HG03060 (cell line): ENCODE measurements around the gene GUCA1A.
"Not testable (repeated sequence)": the region's sequence is repeated elsewhere in the genome, so short reads cannot be mapped to it uniquely, and the experiment has no call there.

Source experiments
- ATAC-seq: cut with Tn5 transposase; IDR thresholded peaks from one replicate; pipeline ENCODE4 v1.9.1; 2021; ENCODE audit warnings: low read depth, moderate number of reproducible peaks; ENCODE audit not compliant: unreplicated experiment

GUCA1A gene

DNA sequence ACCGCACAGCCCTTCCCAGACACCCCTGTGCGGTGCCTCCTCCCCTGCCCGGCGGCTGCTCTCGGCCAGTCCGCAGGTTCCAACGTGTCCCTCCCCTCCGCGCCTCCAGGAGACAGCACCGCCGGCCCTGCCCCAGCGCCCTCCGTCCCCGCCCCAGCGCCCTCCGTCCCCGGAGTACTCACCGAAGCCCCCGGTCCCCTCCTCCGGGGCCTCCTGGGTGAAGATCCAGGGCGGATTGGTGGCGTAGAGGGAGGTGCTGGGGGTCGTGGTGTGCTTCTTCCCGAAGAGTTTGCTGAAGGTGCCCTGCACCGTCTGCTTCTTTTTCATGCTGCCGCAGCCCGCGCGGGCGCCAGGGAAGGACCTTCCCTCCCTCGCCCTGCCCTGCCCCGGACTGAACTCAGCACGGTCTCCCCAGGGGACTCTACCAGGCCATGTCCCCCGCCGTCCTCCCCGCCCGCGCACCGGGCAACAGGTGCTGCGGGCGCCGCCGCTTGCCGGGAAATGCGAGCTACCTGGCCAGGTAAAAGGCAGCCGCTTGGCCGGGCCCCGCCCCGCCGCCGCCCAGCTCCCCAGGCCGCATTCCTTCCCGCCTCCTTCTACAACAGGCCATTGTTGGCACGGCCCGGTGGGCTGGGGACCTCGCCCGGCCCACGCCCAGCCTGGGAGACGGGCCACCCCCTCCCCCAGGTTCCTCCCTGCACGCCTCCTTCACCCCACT lies 30.9 kb upstream of the GUCA1A start, which contains the start of gene C6orf132:
C6orf132 (minus strand) TSS at position 503 of the 718 bp plus-strand sequence; CDS start at position 327, 176 bp downstream.
- ATAC-seq: no peak

DNA sequence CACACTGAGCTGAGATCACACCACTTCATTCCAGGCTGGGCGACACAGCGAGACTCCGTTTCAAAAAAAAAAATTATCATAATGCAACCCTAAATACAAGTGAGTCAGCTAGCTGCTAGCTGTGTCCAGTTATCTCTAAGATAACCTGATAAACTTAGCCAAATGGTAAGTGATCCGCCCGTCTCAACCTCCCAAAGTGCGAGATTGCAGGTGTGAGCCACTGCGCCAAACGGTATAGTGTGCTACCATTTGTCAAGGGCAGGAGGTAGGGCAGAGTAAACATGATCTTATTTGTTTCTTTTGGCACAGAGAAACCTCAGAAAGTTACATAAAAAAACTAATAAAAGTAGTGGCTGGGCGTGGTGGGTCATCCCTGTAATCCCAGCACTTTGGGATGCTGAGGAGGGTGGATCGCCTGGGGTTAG lies 26.0 kb upstream of the GUCA1A start:
- ATAC-seq: no peak

DNA sequence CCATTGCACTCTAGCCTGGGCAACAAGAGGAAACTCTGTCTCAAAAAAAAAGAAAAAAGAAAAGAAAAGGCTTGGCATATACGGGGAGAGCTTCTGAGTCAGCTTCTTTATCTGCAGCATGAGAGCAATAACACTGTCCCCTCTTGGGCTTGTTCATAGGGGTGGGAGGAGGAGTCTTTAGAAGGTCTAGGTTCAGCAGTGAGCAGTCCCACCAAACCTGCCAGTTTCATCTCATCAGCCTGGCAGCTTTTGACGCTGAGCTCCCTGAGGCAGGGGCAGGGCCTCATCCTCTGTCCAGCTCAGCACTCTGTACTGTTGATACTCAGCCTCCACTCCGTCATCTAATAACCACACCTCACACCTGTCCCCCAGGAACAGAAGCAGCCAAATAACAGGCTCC lies 25.1 kb upstream of the GUCA1A start:
- no peak for ATAC-seq

DNA sequence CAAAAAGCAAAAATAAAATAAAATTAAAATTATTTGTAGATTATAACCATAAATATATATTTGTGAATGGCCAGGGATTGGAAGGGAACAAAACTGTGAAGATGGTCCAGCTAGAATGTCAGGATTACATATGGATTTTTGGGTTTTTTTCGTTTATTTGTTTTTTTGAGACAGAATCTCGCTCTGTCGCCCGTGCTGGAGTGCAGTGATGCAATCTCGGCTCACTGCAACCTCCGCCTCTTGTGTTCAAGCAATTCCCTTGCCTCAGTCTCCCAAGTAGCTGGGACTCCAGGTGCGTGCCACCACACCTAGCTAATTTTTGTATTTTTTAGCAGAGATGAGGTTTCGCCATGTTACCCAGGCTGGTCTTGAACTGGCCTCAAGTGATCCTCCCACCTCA lies 22.9 kb upstream of the GUCA1A start:
- ATAC-seq: no peak

DNA sequence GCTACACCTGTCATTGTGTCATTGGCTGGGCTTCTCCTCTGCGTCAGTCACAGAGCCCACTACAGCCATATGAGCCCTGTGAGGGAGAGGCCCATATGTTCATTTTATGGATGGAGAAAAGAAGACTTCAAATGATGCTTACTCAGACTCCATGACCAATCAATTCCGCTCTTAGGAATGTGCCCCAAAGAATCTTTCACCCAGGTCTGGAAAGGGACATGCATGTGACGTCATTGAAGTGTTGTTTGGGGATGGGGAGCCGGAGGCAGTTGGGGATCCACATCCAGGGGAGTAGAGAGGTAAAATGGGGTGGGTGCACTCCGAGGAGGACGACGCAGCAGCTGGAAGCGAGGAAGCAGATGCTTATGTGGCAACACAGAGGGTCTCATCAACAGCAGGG lies 21.1 kb upstream of the GUCA1A start:
- no peak for ATAC-seq

DNA sequence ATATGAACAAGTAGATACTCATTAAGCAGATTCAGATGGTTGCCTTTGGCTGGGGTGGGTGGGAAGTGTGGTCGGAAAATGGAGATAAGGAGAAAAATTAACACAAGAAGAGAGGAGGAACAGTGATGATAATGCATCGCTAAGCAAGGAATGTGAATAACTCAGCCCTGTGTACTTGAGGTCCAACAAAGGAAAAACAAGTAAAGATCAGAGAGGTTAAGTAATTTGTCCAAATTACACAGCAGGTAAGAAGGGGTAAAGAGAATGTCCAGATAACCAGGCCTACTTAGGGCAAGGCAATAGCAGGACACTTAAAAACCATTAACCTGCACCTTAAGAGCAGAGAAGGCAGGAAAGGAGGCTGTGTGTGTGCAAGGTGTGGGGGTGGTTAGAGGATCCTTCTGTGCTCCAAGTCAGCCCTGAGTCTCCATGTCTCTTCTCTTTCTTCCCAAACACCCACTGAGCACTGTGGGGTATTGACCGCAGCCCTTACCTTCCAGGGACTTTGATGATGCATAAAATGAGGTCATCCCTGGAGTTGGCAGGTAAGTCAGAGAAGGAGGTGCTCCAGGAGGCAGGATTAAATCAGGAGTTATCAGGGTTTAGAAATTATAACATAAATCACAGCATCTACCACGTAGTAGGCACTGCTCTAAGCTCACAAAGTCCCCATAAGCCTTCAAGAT lies 20.5 kb upstream of the GUCA1A start:
- ATAC-seq: not testable (repeated sequence)

DNA sequence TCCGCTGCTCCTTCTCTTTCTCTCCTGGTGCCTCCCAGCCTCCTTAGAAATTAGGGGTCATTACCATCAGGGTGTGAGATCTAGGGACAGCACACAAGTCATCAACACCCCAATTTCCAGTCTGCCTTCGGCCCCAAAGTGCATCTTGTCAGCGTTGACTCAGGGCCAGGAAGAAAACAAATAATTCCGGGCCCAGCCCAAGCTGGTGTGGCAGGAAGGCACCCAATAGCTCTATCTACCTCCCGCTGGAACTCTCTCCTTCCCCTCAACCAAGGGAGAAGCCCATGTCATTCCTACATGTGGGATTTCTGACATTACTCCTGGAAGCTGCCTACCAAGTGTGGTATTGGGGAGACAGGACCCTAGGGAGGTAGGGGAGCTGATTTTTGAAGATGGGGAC lies 19.2 kb upstream of the GUCA1A start:
- no peak for ATAC-seq

DNA sequence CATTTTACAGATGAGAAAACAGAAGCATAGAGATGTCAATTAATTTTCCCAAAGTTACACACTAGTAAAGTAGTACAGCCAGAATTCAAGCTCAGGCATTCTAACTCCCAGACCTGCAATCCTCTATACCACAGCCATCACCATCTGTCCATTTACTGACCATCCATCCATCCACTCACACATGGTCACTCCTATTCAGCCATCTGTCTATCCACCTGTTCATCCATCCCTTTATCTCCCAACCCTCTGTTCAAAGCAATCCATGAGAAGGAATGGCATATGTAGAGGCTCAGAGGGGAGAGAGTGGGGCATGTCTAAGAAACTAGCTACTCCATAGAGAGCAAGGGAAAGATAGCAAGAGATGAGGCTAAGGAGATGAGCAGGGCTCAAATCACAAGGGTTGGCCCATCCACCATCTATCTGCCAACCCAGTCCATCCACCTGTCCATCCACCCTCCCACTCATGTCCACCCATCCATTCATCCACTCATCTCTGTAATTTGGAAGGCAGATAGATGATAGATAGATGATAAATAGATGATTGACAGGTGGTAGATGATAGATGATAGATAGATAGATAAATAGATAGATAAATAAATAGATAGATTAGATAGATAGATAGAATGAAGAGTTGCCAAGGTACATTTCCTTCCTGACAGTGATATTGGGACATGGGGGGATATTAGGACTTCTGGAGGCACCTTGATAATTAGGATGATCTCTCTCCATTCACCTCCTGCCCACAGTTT lies 18.5 kb upstream of the GUCA1A start:
- no peak for ATAC-seq

DNA sequence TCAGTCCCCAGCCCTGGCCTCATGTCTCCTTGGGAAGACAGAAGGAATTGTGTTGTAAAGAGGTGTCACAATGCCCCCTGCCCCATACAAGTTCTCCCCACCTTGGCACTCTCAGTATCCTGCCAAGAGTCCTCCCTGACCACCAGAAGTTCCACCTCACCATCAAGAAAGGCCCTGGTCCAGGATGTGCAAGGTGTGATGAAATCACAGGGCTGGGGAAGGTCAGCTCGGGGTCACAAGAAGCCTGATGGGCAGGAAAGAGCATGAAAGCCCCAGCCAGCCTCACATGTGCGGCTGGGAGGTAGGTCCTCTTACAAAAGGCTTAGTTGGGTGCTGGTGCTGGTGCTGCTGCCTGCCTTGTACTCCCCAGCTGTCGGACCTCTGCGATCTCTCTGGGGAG lies 17.9 kb upstream of the GUCA1A start:
- no peak for ATAC-seq

DNA sequence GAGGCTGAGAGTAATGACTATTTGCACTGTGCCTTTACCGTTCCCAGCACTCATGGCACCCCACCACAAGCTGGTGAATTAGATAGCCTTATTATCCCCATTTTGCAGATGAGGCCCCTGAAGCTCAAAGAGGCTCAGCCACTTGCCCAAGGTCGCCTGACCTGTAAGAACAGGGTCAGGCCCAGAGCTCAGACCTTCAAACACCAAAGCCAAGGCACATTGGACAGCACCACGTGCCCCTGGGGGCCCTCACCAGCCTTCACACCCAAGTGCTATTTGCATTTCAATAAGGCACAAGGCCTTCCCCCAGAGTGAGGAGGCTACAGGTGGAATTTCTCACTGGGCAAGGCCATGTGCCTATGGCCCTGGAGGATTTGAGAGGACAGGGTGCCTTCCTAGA lies 16.5 kb upstream of the GUCA1A start:
- ATAC-seq: no peak

DNA sequence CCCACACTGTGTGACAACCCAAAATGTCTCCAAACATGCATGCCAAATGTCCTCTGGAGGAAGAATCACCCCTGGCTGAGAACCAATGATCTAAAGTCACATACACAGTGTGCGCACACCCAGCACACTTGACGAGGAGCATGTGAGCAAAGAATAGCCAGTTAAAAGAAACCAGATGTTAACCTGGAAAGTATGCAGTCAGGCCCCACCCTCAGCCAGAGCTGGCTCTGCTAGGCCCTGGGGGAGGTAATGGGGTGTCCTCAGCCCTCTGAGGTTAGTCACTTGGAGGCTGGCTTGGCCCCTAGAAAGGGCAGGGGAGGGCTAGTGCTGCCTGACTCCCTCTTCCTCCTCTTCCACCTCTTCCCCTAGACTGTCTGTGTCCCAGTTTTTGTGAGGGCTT lies 15.2 kb upstream of the GUCA1A start:
- no peak for ATAC-seq

DNA sequence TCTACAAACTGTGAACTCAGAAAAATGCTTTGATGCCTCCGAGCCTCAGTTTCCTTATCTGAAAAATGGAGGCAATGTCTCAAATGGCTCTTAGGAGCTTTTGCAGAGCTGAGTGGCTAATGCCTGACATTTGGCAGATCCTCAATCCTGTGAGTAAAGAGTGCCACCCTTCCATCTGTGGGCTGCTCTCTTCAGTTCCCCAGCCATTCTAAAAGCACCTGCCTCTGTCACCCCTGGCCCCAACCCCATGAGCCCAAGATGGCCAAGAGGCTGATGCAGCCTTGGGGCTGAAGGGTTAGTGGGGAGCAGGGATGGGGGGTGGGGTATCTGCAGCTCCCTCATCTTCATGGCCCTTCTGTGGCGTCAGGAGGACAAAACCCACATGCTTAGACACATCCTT lies 14.5 kb upstream of the GUCA1A start:
- no peak for ATAC-seq

DNA sequence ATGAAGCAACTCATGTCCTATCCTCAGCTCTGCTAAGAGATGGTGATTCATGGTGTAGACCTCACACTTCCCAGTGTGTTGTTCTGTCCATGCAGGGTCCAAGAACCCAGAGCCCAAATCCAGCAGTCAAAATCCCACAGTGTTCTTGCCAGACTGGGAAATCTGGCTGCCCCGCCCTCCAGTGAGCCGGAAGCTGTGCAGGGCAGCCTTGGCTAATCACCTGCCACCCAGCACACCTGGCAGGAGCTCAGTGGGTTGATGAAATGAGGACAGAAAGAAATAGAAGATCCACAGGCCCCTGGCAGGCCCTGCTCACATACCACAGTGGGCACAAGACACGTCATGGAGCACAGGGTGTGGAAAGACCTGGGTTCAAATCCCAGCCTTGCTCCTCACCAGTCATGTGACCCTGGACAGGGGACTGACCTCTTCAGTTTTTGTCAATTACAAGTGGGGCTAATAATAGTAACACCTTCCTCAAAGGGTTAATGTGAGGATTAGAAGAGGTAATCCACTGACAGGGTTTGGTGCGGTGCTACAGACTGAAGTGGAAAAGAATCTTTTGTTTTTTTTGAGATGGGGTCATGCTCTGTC lies 13.6 kb upstream of the GUCA1A start:
- no peak for ATAC-seq

DNA sequence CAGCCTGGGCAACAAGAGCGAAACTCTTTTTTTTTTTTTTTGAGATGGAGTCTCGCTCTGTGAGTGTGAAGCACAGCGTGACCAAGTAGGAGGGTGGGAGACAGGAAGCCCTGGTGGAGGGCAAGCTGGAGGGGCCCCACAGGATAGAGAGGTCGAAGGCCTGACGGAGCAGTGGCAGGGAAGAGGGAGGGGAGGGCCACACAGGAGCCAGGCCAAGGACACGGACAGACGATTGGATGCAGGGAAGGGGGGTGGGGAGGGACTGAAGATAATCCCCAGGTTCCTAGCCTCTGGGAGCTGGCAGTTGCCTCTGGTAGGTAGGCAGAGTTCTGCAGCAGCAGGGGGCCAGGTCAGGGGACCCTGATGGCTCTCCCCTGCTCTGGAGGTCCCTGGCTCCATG lies 10.8 kb upstream of the GUCA1A start:
- no peak for ATAC-seq

DNA sequence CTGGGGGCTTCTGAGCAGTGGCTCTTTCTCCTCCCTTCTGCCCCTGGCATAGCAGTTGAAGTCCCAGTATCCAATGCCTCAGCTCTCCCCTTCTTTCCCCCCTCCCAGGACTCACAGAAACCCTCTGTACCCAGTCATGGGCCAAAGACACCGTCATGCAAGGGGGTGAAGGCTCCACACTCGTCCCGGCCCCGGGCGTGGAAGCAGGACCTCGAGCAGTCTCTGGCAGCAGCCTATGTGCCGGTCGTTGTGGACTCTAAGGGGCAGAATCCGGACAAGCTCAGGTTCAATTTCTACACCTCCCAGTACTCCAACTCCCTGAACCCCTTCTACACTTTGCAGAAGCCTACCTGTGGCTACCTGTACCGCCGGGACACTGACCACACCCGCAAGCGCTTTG lies 10.4 kb upstream of the GUCA1A start:
- ATAC-seq: no peak

DNA sequence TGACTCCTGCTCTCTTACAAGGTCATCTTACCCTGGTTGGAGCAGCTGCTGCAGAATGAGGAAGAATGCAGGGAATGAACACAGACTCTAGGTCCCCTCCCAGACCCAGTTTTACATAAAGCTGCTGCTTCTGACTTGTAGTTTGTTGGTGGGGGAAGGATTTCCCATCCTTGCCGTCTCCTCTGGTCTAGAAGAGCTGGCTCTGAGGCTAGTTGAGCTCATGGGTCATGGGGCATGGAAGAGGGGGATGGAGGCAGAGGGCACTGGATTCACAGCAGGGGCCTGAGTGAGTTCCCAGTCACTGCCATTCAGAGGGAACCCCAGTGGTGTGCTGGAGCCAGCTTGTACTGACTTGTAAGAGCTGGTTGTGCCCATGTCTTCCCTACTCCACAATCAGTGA lies 9.2 kb upstream of the GUCA1A start:
- no peak for ATAC-seq

DNA sequence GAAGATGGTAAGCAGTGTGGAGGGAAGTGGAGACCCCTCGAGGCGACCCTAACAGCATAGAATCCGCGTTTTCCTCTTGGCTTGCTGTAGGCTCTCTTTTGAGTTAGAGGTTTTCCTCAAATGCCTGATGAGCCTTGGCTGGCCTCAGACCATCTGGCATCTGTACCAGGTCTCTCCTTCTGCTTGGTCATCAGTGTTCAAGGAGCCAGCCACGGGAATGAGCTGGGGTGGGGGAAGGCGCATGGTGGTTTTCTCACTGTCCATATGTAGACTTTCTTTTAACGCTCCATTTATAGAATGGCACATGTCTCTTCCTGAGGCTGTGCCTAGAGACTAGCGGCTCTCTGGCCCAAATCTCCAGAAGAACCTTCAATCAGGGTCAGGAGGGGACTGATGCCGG lies 8.1 kb upstream of the GUCA1A start:
- ATAC-seq: no peak

DNA sequence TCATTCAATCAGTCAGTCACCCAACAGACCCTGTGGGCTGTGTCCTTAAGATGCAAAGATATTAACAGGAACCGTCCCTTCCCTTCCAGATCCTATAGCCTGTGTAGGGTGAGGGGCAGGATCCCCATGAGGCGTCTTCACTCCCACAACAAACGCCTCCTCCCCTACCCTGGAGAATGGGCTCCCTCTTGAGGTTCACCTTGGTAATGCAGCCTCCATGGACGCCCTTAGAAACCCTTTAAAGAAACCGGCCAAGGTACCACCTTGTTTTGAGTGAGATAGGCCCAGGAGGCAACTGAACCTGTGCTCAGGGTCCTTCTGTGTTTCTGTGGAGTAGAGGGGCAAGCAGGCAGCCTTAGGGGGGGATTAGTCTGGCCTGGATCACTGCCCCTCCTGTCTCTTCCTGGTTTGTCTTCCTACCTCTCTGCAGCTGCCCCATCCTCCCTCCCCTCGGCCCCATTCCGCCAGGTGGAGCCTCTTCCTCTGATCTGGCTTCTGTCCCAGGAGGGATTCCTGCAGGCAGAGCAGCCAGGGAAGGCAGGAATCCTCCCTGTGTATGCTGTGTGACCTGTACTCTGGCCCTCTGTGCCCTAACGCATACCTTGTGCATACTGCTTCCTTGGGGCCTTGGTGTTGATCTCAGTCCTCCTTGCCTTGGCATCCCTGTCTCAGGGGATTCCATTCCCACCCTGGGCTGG lies 6.6 kb upstream of the GUCA1A start:
- ATAC-seq: no peak

DNA sequence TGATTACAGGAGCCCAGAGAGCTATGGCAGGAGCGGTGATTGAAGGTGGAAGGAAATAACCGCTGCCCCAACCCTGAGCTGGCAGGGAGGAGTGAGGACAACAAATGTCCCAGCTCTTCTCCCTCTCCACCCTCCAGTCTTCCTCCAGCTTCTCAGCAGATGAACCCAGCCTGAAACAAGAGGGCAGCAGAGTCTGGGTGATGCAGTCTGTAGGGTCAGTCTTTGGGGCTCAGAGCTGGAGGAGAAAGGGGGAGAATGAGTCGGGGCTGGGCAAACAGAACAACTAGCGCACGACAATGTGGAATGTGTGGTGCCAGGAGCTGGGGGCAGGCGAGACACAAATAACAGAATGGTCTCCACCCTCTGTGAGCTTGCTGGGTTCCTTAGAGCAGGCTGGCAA lies 4.5 kb upstream of the GUCA1A start:
- ATAC-seq: no peak

DNA sequence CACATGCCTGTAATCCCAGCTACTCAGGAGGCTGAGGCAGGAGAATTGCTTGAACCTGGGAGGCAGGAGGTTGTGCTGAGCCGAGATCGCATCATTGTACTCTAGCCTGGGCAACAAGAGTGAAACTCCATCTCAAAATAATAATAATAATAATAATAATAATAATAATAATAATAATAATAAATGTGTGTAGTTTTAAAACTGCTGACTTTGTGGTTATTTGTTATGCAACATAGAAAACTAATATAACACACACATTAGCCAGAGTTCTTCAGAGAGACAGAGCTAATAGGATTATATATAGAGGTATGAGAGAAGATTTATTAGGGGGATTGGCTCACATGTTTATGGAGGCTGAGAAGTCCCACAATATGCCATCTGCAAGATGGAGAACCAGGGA lies 3.4 kb upstream of the GUCA1A start:
- not testable (repeated sequence) for ATAC-seq
